Fibroblast of lung (primary cell): ENCODE results near the gene C12orf54.

Source experiments
- EZH2 ChIP-seq: IDR thresholded peaks from 2 replicates; pipeline ENCODE4 v1.5.1; 2012; ENCODE audit warnings: low read length, control low read depth, mild to moderate bottlenecking; ENCODE audit errors: missing control alignments
- TF ChIP-seq, protein P1 (sequence below), 2 donors: IDR thresholded peaks in 1 of 2; conservative IDR thresholded peaks in 1 of 2; 1 replicate in 1 of 2; 2 replicates in 1 of 2; pipeline ENCODE4 v1.5.1; 2011 to 2012; ENCODE audit warnings: low read length in 2 of 2, control low read depth in 1 of 2, inconsistent platforms in 1 of 2, low read depth in 1 of 2, mild to moderate bottlenecking in 1 of 2

DNA sequence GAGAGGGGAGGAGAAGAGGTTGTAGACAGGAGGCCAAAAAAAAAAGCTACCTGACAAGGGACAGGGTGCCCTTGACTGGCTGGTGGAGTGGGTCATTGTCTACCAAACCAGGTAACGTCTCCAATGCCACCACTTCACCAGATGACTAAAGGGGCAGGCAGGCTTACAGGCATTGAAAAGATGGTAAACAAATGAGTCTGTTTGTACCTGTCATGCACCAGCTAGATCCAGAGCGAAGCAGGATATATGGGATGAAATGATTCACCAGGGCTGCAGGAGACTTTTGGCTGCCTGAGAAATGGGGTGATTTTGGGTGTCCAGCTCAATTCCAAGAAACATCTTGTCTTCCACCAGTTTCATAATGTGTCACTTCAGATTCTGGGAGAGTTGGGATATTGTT lies 4.0 kb downstream of the C12orf54 start:
- TF ChIP-seq, protein P1, sequence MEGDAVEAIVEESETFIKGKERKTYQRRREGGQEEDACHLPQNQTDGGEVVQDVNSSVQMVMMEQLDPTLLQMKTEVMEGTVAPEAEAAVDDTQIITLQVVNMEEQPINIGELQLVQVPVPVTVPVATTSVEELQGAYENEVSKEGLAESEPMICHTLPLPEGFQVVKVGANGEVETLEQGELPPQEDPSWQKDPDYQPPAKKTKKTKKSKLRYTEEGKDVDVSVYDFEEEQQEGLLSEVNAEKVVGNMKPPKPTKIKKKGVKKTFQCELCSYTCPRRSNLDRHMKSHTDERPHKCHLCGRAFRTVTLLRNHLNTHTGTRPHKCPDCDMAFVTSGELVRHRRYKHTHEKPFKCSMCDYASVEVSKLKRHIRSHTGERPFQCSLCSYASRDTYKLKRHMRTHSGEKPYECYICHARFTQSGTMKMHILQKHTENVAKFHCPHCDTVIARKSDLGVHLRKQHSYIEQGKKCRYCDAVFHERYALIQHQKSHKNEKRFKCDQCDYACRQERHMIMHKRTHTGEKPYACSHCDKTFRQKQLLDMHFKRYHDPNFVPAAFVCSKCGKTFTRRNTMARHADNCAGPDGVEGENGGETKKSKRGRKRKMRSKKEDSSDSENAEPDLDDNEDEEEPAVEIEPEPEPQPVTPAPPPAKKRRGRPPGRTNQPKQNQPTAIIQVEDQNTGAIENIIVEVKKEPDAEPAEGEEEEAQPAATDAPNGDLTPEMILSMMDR (conservative IDR thresholded peaks at IDR 0.05 in 1 of 2, IDR thresholded peaks at IDR 0.05 in 1 of 2; ENCODE audit: low read depth in 1 of 2, low read length in 2 of 2): no peak
- no peak for TF ChIP-seq EZH2
